BLaER1 treated with 17β-estradiol and CSF1 and Interleukin-3, amounts not matched to agents 10 nM and 100 nM (cell line): ENCODE data around the gene INPP5A.
A peak's percentile ranks its signal among the peaks of the same experiment; 100 is the strongest.

ENCODE experiments used
- H3K27ac ChIP-seq, 11 experiments: shearing (Covaris generic); formaldehyde crosslinking; 2 replicates each; pipeline ENCODE4 v1.8.1; 2022
- H3K27me3 ChIP-seq, 11 experiments: shearing (Covaris generic); formaldehyde crosslinking; 2 replicates each; pipeline ENCODE4 v1.8.1; 2022
- H3K36me3 ChIP-seq, 11 experiments: shearing (Covaris generic); formaldehyde crosslinking; 2 replicates each; pipeline ENCODE4 v1.8.1; 2022
- H3K4me1 ChIP-seq, 10 experiments: shearing (Covaris generic); formaldehyde crosslinking; 2 replicates each; pipeline ENCODE4 v1.8.1; 2022
- H3K4me2 ChIP-seq, 11 experiments: shearing (Covaris generic); formaldehyde crosslinking; 2 replicates each; pipeline ENCODE4 v1.8.1; 2022
- H3K4me3 ChIP-seq, 10 experiments: shearing (Covaris generic); formaldehyde crosslinking; 2 replicates each; pipeline ENCODE4 v1.8.1; 2022
- H3K9ac ChIP-seq, 11 experiments: shearing (Covaris generic); formaldehyde crosslinking; 2 replicates each; pipeline ENCODE4 v1.8.1; 2022
- H3K9me3 ChIP-seq, 11 experiments: shearing (Covaris generic); formaldehyde crosslinking; replicated peaks in 1 of 11; 2 replicates each; pipeline ENCODE4 v1.8.1; 2022
- H4K20me1 ChIP-seq, 11 experiments: shearing (Covaris generic); formaldehyde crosslinking; 2 replicates each; pipeline ENCODE4 v1.8.1; 2022
- Cebpa-rat ChIP-seq, 11 experiments: shearing (Covaris generic); IDR thresholded peaks; 2 replicates each; pipeline ENCODE4 v1.8.1; 2022

Gene INPP5A

GRCh38 chr10:132616996-132617736 is 79.6 kb downstream of the INPP5A start:
- H3K4me3 ChIP-seq: no peak overlapping the region
- H3K9me3 ChIP-seq: peaks cover 41 to 53% (median 42%) of the 10 kb centered on the region in 11 experiments
- TF ChIP-seq Cebpa-rat (IDR thresholded peaks at IDR 0.05): no peak
- H3K4me2 ChIP-seq: peak overlapping the region in 4 of 11 experiments; percentile 8 to 74 (median 20); a peak in 5 of 22 replicates
- no peaks in the 10 kb centered on the region for H3K27me3 ChIP-seq
- H3K36me3 ChIP-seq: peaks cover 25 to 73% (median 50%) of the 10 kb centered on the region in 11 experiments
- no peak overlapping the region for H3K9ac ChIP-seq
- peaks cover 0 to 59% (median 50%) of the 10 kb centered on the region in 11 experiments; a peak in 20 of 22 replicates for H4K20me1 ChIP-seq
- H3K27ac ChIP-seq: no peak overlapping the region; a peak in 1 of 22 replicates
- H3K4me1 ChIP-seq: peaks cover 10 to 37% (median 33%) of the 10 kb centered on the region in 10 experiments; a peak in 19 of 20 replicates

- no peak overlapping the region for H3K27ac ChIP-seq
Observed at GRCh38 chr10:132617737-132618052, 80.1 kb downstream of the INPP5A start.

GRCh38 chr10:132618158-132618919 is 80.8 kb downstream of the INPP5A start:
- Histone ChIP-seq H3K27ac (no peak overlapping the region), H4K20me1 (peaks cover 0 to 47% (median 40%) of the 10 kb centered on the region in 11 experiments; a peak in 20 of 22 replicates), H3K36me3 (peaks cover 25 to 73% (median 50%) of the 10 kb centered on the region in 11 experiments), H3K9me3 (peaks cover 42 to 55% (median 48%) of the 10 kb centered on the region in 11 experiments), H3K4me1 (peaks cover 10 to 37% (median 33%) of the 10 kb centered on the region in 10 experiments; a peak in 19 of 20 replicates), H3K9ac (no peak overlapping the region), H3K27me3 (no peaks in the 10 kb centered on the region), H3K4me3 (no peak overlapping the region), H3K4me2 (no peak overlapping the region)
- TF ChIP-seq Cebpa-rat (IDR thresholded peaks at IDR 0.05): no peak

More at GRCh38 chr10:132617737-132618052, 80.1 kb downstream of the INPP5A start:
- peaks cover 42 to 55% (median 43%) of the 10 kb centered on the region in 11 experiments for H3K9me3 ChIP-seq
- TF ChIP-seq Cebpa-rat (IDR thresholded peaks at IDR 0.05): no peak
- H3K4me1 ChIP-seq: peaks cover 10 to 37% (median 33%) of the 10 kb centered on the region in 10 experiments; a peak in 19 of 20 replicates
- no peak overlapping the region for H3K9ac ChIP-seq
- H3K4me3 ChIP-seq: no peak overlapping the region
- peak overlapping the region in 2 of 11 experiments; percentile 8 to 16; a peak in 1 of 22 replicates for H3K4me2 ChIP-seq
- peaks cover 25 to 73% (median 50%) of the 10 kb centered on the region in 11 experiments for H3K36me3 ChIP-seq
- peaks cover 0 to 54% (median 45%) of the 10 kb centered on the region in 11 experiments; a peak in 20 of 22 replicates for H4K20me1 ChIP-seq
- H3K27me3 ChIP-seq: no peaks in the 10 kb centered on the region

- TF ChIP-seq Cebpa-rat (IDR thresholded peaks at IDR 0.05): no peak
- Histone ChIP-seq H3K27me3 (no peaks in the 10 kb centered on the region), H3K4me1 (peaks cover 9 to 37% (median 35%) of the 10 kb centered on the region in 10 experiments; a peak in 19 of 20 replicates), H3K4me2 (no peak overlapping the region), H3K4me3 (peak overlapping the region in 4 of 10 experiments; percentile 12 to 31 (median 18); a peak in 1 of 20 replicates), H3K27ac (no peak overlapping the region), H3K9me3 (peaks cover 42 to 55% (median 48%) of the 10 kb centered on the region in 11 experiments), H3K36me3 (peaks cover 25 to 68% (median 45%) of the 10 kb centered on the region in 11 experiments), H4K20me1 (peaks cover 0 to 44% (median 39%) of the 10 kb centered on the region in 11 experiments; a peak in 19 of 22 replicates), H3K9ac (no peak overlapping the region)
Observed at GRCh38 chr10:132619927-132620326, 82.3 kb downstream of the INPP5A start.

GRCh38 chr10:132624061-132624846 is 86.7 kb downstream of the INPP5A start:
- Histone ChIP-seq H3K27me3 (peaks cover 0 to 28% (median 0%) of the 10 kb centered on the region in 11 experiments; a peak in 4 of 22 replicates), H3K4me3 (no peak overlapping the region), H3K27ac (no peak overlapping the region), H3K4me2 (peak overlapping the region in 9 of 11 experiments; percentile 35 to 95 (median 70); a peak in 15 of 22 replicates), H3K9ac (no peak overlapping the region), H4K20me1 (peaks cover 23 to 52% (median 47%) of the 10 kb centered on the region in 11 experiments; a peak in 20 of 22 replicates), H3K36me3 (peaks cover 8 to 34% (median 24%) of the 10 kb centered on the region in 11 experiments; a peak in 21 of 22 replicates), H3K4me1 (peaks cover 31 to 55% (median 54%) of the 10 kb centered on the region in 10 experiments), H3K9me3 (peaks cover 28 to 36% (median 30%) of the 10 kb centered on the region in 11 experiments)
- TF ChIP-seq Cebpa-rat (IDR thresholded peaks at IDR 0.05): no peak

- no peak for TF ChIP-seq Cebpa-rat (IDR thresholded peaks at IDR 0.05)
- Histone ChIP-seq H3K9ac (peak overlapping the region in 6 of 11 experiments; percentile 8 to 35 (median 12); a peak in 4 of 22 replicates), H3K4me3 (no peak overlapping the region), H3K27ac (peak overlapping the region in 7 of 11 experiments; percentile 17 to 84 (median 37); a peak in 10 of 22 replicates), H3K4me1 (peaks cover 31 to 62% (median 61%) of the 10 kb centered on the region in 10 experiments), H4K20me1 (peaks cover 23 to 59% (median 54%) of the 10 kb centered on the region in 11 experiments; a peak in 20 of 22 replicates), H3K9me3 (peaks cover 21 to 29% (median 23%) of the 10 kb centered on the region in 11 experiments), H3K27me3 (peaks cover 0 to 33% (median 0%) of the 10 kb centered on the region in 11 experiments; a peak in 4 of 22 replicates), H3K36me3 (peaks cover under 1 to 34% (median 17%) of the 10 kb centered on the region in 11 experiments; a peak in 20 of 22 replicates), H3K4me2 (peak overlapping the region; percentile 53 to 95 (median 90))
Observed at GRCh38 chr10:132624847-132625471, 87.4 kb downstream of the INPP5A start.

- peak overlapping the region in 8 of 11 experiments; percentile 76 to 89 (median 81); a peak in 13 of 22 replicates for H3K27ac ChIP-seq
- H3K4me1 ChIP-seq: peaks cover 31 to 73% (median 70%) of the 10 kb centered on the region in 10 experiments
- H3K9ac ChIP-seq: peak overlapping the region in 7 of 11 experiments; percentile 69 to 79 (median 75); a peak in 5 of 22 replicates
- H3K36me3 ChIP-seq: peaks cover 0 to 24% (median 6%) of the 10 kb centered on the region in 11 experiments; a peak in 17 of 22 replicates
- H3K4me3 ChIP-seq: no peak overlapping the region
- TF ChIP-seq Cebpa-rat (IDR thresholded peaks at IDR 0.05): no peak
- H3K4me2 ChIP-seq: peak overlapping the region; percentile 9 to 95 (median 90); a peak in 21 of 22 replicates
- peaks cover 9 to 17% (median 10%) of the 10 kb centered on the region in 11 experiments for H3K9me3 ChIP-seq
- H3K27me3 ChIP-seq: peaks cover 0 to 37% (median 0%) of the 10 kb centered on the region in 11 experiments; a peak in 4 of 22 replicates
- peaks cover 27 to 70% (median 63%) of the 10 kb centered on the region in 11 experiments; a peak in 20 of 22 replicates for H4K20me1 ChIP-seq
Observed at GRCh38 chr10:132626019-132626760, 88.6 kb downstream of the INPP5A start.
